Iris pigment epithelial cell (primary cell): Measurements from ENCODE around the gene ZNF669.
"Not testable (repeated sequence)": the region's sequence is repeated elsewhere in the genome, so short reads cannot be mapped to it uniquely, and the experiment has no call there.

ENCODE experiments used
- DNase-seq: peaks from one replicate; pipeline ENCODE4 v3.0.0-alpha.2; 2011; ENCODE audit warnings: low read depth

ZNF669 gene

DNA sequence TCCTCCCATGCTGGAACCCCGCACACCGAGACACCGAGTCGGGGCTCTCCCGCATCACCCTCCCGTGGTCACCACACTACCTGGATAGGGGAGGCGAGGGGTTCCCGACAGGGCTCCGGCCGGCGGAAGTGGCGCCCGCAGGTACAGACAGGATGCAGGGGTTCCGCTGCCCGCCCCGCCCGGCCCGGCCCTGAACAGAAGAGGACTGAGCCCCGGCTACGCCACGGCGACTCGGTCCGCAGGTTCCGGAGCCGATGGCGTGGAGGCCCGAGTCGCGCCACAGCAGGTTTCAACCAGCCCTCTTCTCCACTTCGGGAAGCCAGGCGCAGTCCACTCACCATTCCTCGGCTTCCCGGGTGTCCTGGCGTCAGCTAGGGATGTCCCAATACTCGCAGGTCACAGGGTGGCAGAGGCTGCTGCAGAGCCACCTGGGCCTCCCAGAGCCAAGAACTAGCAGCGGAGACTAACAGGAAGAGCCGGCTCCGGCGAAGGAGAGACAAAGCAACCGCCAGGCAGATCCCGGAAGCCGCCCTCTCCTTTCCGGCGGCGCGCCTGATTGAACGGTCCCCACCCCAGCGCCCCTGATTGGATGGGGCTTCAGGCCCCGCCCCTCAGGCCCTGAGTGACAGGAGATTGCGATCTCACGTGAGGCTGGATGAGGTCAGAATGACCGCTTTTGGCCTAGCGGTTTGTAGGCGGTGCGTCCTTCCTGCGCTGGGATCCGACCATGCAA lies at the start of gene ZNF669:
ZNF669 (minus strand) TSS at position 498 of the 733 bp plus-strand sequence; CDS start at position 341, 157 bp downstream.
- peak; percentile 97 for DNase-seq

DNA sequence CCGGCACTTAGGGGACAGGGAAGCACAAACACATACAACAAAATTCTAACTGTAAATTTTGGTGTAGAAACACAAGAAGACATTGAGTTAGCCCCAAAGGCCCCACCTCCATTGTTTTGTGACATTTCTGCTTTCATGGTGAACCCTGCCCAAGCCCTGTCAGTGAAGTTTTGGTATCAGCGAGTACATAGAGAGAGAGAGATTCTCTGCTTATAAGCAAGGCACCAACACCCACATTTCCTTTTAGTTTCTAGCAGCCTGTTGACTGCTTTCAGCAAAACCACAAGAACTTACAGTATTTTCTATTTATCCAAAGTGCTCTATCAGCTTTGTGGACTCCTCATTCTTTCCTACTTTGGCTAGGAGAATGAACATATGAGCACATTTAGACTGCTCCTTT lies 43.6 kb upstream of the ZNF669 start:
- peak; percentile 40 for DNase-seq

DNA sequence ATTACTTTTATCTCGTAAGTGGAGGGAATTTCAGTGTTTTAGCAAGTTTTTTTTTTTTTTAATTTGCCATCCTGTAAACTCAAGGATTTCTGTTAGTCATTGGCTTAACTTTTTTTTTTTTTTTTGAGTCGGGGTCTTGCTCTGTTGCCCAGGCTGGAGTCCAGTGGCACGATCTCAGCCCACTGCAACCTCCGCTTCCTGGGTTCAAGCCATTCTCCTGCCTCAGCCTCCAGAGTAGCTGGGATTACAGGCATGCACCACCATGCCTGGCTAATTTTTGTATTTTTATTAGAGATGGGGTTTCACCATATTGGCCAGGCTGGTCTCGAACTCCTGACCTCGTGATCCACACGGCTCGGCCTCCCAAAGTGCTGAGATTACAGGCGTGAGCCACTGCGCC lies 43.0 kb upstream of the ZNF669 start:
- DNase-seq = not testable (repeated sequence)

DNA sequence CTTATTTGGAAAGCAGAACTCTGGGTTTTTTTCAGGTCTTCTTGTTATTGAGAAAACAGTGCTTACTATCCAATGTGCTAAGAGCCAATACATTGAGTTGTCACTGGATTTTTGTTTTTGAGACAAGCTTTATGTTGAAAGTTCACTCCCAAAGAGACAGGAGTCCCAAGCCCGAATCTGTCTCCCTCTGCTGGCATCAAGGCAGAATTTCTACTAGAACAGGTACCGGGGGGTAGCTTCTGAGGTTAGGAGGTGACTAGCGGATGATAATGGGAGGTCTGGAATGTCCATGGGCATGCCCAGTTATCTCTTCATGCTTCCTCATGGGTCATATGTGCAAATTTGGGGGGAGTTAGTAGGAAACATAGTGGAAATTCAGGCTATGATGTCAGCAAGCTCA lies 42.5 kb upstream of the ZNF669 start:
- no peak for DNase-seq

- DNase-seq = no peak
These were observed 41.1 kb upstream of the ZNF669 start for GRCh38 chr1:247145279-247145678.

- not testable (repeated sequence) for DNase-seq
These were observed 35.4 kb upstream of the ZNF669 start for GRCh38 chr1:247139557-247139956.

- DNase-seq = no peak
These were observed 27.1 kb upstream of the ZNF669 start for GRCh38 chr1:247131236-247131635.

GRCh38 chr1:247127519-247128282 lies 23.5 kb upstream of the ZNF669 start:
- not testable (repeated sequence) for DNase-seq

DNA sequence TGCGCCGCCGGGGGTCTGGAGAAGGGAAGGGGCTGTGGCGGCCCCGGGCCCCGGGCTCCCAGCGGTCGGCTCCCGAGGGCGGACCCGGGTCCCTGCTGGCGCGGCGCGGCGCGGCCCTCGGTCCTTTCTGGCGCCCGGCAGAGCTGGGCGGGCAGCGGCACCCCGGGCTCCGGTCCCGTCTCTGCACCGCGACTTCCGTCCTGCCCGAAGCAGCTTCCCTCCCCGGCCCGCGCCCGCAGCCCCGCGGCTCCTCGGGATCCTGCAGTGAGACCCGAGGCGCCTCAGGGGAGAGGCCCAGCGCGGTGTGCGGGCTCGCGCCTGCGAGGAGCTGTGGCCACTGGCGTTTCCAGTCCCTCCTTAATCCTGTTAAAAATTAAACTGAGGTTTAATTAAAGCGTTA lies 22.4 kb upstream of the ZNF669 start:
- DNase-seq = not testable (repeated sequence)

- not testable (repeated sequence) for DNase-seq
These were observed 22.0 kb upstream of the ZNF669 start for GRCh38 chr1:247126166-247126565.

- no peak for DNase-seq
These were observed 17.2 kb upstream of the ZNF669 start for GRCh38 chr1:247121382-247121781.

DNA sequence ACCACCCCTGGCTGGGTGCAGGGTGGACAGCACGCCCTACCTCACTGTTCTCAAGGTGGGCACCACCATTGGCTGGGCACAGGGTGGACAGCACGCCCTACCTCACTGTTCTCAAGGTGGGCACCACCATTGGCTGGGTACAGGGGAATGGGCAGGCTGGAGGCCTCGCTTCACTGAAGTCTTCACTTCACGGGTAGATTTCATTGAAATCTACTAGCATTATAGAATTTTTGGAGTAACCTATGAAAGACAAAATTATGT lies 16.2 kb upstream of the ZNF669 start:
- not testable (repeated sequence) for DNase-seq

DNA sequence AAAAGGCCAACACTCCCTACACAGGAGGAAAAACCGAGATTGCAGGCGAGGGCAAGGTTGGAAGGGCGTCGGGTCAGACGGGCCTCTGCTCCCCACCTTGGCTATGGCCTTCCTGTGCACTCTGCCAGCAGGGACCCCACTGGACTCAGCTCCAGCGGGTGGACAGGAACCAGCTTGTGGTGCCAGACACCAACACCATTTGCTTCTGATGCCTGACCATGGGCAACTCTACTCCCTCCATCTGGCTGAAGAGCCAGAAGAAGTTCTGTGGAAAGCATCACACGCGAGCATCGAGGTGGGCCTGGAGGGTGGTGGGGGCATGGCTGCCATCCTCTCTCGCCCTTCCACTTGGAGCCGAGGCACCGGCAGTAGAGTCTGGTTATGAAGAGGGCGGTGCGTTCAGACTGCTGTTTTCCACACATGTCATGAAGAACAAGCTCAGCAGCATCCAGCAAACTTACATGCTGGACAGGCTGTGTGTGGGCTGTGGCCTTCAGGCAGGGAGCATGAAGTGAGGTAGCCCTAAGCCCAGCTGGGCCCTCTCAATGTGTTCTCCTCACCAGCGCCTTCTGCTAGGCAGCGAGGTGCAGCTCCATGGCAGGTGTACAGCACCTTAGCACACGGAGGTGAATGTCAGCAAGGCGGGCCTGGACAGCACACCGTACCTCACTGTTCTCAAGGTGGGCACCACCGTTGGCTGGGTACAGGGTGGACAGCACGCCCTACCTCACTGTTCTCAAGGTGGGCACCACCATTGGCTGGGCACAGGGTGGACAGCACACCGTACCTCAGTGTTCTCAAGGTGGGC lies 15.6 kb upstream of the ZNF669 start:
- DNase-seq = no peak

DNA sequence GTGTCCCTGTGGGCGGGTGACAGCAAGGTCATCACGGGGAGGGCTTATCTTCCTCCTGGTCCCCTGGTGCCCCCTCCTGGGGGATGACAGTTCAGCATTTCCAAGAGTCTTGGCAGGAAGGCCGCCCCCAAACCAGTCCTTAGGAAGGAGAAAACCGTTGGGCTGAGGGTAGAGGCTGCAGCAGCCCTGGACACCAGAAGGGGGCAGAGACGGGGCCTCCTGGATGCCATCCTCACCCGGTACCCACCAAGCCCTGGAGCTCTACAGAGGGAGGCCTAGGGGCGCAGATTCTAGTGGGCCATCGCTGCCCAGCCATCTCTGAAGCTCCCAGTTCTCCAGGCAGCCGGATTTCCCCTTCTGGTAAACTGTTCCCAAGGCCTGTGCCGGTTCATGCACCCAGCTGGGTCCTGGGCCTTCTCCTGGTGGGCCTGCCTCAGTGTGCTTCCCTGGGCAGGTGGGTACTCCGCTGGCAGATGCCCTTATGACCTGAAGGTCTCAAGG lies 14.8 kb upstream of the ZNF669 start:
- DNase-seq = peak; percentile 38

DNA sequence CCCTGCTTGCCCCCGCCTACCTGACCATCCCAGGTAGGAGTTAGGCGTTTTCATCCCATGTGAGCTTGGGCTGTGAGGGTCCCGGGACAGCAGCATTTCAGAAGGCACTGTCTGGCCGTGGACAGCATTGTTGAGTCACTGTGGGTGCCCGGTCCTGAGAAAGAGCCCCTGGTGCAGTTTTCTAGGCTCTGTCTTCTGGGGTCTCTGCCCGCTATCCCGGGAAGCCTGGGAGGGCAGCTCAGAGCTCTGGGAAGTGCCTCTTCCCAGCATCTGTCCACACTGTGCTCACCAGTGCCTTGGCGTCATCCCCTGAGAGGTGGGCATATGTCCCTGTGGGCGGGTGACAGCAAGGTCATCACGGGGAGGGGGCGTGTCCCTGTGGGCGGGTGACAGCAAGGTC lies 11.4 kb upstream of the ZNF669 start:
- DNase-seq = no peak

DNA sequence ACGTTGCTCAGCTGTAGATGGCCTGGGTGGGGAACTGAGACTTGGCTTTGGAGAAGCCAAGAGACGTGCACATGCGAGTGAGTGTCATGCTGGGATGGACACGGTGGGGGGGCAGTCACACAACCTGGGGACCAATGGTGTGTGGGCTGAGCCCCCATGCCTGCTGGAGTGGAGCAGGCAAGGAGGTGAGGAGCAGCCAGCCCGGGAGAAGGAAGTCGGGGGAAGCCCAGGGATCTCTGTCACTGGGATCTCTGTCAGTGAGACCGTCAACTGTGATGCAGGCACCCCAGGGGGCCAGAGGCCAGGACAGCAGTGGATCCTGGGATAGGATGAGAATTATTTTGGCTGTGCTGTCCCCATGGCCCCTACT lies 11.0 kb upstream of the ZNF669 start:
- DNase-seq = no peak

DNA sequence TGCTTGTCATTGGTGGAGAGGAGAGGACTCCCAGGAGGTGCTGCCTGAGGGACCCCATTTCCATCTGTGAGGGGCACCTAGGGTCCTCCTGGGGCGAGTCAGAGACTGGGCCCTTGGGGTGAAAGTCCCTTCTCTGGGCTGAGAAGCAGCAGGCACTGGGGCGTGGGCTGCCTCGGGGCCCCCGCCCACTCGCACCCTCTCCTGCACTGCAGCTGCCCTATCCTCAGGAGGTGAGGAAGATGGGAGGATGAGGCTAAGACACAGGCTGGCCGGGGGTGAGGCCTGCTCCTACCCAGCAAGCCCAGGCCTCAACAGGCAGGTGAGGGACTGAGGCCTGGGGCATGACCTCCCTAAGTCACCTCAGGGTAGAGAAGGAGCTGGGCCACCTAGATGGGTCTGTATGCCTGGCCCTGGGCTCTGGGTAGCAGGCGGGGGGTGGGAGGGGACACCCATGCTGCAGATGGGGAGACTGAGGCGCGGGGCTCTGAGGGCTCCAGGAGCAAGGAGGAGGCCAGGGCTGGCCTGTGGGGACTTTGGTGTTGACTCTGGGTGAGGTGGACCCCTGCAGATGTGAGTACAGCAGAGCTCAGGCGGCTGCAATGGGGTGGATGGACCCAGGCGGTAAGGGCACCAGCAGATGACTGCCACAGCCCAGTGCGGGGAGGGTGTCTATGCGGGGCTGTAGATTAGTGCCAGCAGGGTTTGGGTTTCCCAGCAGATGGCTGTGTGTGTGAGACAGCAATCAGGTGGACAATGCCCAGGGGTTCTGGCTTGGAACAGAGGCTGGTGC lies 10.4 kb upstream of the ZNF669 start:
- no peak for DNase-seq

DNA sequence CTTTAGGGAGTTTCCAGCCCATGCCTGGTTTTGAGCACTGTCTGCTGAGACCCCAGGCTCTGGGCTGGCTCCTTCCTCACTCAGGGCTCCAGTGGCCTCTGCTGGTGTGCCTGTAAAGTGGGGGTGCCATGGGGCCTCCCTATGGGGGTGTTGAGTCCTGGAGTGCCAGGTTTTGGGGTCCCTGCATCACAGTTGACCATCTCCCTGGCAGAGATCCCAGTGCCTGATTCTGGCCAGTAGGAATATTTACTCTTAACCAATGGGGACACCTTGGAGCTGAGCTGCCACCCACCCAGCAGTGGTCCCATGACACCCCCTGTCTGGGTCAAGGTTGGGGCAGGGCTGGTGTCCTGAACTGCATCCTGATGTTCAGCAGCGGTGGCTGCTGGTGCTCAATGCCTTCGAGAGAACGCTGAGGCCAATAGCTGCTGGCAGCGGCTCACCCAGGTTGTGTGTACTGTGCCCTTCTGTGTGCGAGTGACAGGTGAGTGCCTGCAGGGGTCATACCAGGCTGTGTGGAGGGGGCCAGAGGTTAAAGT lies 9.6 kb upstream of the ZNF669 start:
- no peak for DNase-seq

DNA sequence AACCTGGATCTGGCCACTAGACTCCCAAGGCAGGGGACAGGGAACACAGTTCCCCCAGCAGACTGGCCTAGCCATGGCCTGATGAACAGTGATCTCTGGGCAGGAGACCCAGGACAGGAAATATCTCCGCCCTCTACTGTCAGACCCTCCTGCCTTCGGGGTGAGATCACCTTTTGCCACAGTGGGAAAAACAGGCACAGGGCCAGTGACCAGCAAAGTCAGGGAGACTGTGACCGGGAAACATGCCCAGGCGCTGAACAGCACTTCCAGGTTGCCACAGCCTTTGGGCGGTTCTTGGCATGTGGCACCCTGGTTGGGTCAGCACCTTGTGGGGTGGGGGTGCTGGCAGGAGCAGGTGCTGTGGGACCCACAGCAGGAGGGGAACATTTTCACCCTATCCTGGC lies 8.9 kb upstream of the ZNF669 start:
- DNase-seq = no peak

DNA sequence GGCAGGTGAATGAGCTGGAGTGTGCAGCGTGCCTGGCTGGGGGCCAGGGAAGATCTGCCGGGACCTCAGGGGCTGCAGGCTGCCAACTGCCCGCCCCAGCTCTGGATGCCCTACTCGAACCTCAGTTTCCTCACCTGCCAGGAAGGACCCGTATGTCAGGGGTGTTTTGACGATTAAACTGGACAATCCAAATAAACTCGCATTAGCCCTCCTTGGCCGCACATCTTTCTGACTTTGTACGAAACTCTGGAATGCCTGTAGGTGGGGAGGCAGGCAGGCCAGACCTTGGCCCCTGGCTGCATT lies 8.3 kb upstream of the ZNF669 start:
- no peak for DNase-seq

- peak; percentile 25 for DNase-seq
These were observed 7.7 kb upstream of the ZNF669 start for GRCh38 chr1:247111700-247112478.
